Kidney glomerular epithelial cell (primary cell): ENCODE measurements around the gene IGFN1.
"Not testable (repeated sequence)": the region's sequence is repeated elsewhere in the genome, so short reads cannot be mapped to it uniquely, and the experiment has no call there.

Experiments
- DNase-seq: peaks from one replicate; lab custom pipeline; 2025; lab: John Stamatoyannopoulos, UW

The IGFN1 gene

DNA sequence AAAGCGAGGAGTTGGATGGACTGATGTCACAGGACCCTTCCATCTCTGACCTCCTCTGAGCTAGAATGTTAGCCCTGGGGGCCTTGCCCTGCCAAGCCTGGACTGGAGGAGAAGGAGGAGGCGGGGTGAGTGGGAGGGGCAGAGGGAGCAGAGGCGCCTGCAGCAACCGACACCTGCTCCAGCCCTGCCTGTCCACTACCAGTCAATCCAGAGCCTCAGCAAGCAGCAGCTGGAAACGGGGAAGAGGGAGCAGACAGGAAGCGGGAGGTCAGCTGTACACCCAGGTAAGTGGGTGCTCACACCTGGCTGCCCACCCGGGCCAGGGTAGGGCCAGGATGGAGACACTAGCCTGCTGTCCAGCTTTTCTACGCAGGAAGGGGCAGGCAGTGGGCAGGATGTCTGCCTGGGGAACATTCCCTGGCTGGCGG lies at the start of gene IGFN1:
Gene IGFN1, plus strand, starts transcription at position 201 of the 428 bp plus-strand sequence. CDS start 2,470 bp downstream, outside the sequence.
- no peak for DNase-seq

- no peak for DNase-seq
Observed at GRCh38 chr1:201140941-201141260, 49.7 kb upstream of the IGFN1 start.

DNA sequence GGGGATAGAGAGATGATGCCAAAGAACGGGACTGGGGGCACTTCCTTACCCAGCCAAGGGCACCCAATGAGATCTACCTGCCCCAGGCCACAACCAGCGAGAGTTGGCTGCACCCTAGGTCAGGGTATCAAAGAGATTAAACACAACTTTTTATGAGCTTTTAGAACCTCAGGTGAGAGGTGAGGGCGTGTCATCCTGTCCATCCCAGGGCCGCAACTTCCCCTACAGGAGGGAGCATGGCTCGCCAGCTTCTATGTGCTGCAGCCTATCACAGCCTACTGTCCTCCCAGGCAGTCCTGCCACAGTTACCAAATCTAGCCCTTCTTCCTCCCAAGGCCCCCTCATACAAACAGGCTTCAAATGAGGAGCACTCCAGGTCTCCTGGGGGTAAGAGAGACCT lies 49.2 kb upstream of the IGFN1 start:
- no peak for DNase-seq

DNA sequence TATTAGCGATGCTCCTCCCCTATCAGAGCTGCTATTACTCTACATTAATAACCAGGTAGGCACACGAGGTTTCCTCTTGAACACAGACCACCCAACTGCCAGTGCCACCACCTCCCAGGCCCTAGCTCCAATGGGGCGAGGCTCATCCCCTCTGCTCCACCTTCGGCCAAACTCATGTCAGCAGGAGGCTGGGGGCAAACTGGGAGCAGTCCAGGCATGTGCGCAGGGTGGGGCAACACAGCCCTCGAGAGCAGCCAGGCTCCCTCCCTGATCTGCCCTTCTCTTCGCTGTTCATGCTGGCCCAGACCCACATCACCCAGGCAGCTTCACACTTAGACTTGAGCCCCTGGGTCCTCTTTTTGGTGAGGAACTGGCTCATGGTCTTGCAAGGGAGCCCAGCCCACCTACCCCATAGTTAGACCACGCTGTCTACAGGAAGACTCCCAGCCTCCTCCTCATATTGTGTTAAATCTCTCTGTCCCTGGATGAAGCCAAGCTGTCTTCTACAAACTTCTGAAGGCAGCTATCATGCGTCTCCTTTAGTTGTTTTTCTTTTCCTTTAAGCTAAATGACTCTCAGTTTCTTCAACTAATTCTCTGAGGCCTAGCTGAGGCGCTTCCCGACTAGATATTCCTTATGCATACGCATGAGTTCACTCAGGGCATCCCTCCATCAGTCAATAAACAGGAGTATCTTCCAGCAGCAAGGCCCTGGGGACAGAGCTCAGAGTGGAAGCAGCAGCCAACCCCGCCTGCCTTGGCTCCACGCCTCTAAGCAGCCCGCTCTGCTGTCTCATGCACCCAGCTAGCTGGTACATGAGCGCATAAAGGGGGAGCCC lies 48.4 kb upstream of the IGFN1 start:
- no peak for DNase-seq

GRCh38 chr1:201142849-201143725 lies 47.5 kb upstream of the IGFN1 start:
- no peak for DNase-seq

GRCh38 chr1:201143726-201144635 lies 46.6 kb upstream of the IGFN1 start:
- no peak for DNase-seq

DNA sequence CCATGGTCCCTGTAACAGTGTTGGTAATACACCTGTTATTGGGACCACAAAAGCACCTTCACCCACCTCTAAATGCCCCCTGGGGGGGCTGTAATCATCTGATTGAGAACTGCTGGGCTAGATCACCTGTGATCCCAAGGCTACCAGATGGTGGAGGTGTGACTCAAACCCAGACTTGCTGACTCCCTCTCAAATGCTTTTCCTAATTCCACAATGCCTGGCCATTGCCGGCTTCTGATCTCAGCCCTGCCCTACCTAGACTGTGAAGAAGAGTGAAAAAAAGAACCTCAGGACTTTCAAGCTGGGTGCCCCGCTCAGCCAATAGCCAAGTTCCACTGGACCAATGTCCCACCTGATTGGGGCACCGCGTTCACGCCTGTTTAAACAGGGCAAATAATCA lies 45.9 kb upstream of the IGFN1 start:
- no peak for DNase-seq

DNA sequence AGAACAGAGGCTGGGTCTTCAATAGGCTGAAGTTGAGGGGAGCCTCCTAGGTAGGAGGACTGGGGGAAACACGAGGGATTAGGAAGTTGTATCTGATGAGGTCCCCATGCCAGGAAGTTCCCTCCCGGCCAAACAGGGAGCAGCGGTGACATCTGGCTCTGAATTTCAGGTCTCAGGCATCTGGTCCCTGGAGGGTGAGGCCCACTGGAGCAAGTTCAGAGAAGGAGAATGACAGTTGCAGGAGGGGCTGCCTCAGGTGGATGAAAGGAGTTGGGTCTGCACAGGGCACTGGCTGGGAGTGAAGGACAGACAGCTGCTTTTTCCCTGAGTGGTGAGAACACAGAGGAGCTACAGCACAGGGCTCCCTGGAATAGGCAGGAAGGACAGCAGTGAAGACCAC lies 45.5 kb upstream of the IGFN1 start:
- no peak for DNase-seq

DNA sequence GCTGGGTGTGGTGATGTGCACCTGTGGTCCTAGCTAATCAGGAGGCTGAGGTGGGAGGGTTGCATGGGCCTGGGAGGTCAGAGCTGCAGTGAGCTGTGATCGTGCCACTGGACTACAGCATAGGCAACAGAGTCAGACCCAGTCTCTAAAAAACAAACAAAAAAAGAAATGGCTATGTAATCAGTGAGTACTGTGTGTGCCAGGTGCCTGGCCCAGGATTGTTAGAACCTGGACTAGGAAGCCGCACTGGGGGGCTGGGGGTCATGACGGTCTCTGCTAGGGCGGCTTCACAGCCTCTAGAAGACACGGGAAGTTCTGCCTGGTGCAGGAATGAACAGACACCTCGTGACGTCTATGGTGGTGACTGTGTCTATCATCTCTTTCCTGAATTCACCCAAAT lies 44.8 kb upstream of the IGFN1 start:
- DNase-seq = no peak

- no peak for DNase-seq
Observed at GRCh38 chr1:201146626-201147390, 43.8 kb upstream of the IGFN1 start.

DNA sequence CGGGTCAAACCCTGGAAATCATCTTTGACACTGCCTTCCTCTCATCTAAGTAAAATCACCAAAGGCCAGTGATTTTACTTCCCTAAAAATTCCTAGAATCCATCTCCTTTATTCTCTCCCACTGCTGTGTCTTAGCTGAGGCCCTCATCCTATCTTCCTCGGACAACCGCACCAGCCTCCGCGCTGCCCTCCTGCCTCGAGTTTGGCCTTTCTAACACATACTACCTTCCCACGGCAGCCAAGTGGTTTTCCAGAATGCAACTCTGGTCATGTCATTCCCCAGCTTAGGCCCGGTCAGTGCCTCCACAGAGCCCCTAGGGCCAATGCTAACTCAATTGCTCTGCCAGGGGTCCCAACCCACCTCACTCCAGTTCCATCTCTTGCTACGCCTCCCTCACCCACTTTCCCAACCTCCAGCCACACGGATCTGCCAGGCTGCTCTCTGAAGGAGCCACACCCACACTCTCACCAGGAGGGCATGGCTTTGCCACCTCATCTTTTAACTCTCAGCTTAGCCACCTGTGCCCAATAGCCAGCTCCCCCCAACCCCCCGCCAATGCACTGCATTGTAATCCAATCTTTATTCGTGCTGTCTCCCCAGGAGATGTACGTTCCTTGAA lies 43.1 kb upstream of the IGFN1 start:
- no peak for DNase-seq

GRCh38 chr1:201149400-201149799 lies 41.2 kb upstream of the IGFN1 start:
- peak; percentile 11 for DNase-seq

DNA sequence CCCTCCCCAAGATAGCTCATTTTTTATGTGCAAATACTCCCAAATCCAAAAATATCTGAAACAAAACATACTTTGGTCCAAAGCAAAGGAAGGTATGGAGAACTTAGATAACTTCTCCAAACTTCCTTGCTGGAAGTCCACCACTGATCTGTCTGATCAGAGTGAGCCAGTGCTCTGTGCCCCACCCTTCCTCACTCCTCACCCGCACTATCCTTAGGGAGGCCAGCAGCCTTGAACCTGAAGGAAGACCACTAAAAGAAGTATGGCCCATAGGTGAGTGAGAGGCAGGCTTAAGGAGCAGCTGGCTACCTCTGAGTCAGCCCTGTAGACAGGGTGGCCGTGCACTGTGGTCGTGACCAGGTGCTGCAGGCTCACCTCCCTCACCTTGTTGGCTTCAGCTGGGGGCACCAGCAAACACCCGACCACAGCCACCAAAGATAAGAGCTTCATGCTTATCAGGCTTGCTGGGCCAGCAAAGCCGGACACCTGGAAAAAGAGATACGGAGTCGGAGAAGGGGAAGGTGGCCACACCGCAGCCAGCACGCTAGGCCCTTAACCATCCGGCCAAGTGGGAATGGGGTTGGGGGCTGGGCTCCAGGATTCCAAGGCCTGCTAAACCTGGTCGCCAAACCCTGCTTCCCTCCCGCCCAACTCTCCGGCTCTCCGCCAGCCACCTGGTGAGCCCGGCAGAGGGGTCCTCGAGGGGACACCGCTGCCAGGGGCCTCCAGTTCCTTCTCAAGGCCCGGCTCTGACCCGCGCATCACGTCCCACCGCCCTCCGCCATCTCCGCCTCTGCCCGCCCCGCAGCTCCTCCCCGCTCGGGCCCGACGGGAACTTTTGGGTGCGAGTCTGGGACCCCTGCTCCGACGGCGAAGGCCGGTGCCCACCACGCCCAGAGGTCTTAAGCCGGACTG lies 36.9 kb upstream of the IGFN1 start:
- no peak for DNase-seq

- DNase-seq = peak; percentile 92
Observed at GRCh38 chr1:201154389-201155165, 36.0 kb upstream of the IGFN1 start, which contains the start of gene TMEM9. TSS of gene TMEM9 (minus strand) at chr1:201154474. CDS start at chr1:201153923, 551 bp downstream.

DNA sequence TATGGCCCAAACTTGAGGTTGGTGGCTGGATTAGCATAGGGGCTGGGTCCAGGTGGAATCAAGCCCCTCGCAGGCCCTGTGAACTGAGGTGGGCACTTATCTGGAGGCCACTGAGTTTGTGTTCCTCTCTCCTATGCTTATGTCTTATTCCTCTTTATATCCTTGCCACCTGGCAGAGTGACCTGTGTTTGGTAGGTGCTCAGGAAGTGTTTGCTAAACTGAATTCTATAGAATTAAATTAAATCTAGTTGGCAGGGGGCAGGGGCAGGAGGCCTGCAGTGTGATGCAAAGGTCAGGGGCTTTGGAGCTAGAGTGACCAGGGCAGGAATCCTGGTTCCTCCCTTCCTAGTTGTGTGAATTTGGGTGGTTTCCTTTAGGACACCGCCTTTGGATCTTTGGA lies 35.3 kb upstream of the IGFN1 start:
- no peak for DNase-seq

- no peak for DNase-seq
Observed at GRCh38 chr1:201156346-201156745, 34.3 kb upstream of the IGFN1 start.

DNA sequence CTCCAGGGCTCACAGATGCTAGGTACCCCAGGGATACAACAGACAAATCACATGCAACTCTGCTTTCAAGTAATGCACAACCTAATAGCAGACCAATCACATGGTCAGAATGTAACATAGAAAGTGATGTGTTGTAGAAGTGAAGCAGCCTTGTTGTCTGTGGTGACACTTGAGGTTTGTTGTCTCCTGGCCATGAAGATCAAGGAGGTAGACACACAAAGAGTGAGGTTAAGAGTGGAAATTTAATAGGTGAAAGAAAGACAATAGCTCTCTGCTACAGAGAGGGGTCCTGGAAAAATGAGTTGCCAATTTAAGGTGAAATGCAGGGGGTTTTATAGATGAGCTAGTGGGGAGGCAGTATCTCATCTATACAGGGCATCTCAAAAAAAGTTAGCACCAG lies 33.8 kb upstream of the IGFN1 start:
- no peak for DNase-seq

DNA sequence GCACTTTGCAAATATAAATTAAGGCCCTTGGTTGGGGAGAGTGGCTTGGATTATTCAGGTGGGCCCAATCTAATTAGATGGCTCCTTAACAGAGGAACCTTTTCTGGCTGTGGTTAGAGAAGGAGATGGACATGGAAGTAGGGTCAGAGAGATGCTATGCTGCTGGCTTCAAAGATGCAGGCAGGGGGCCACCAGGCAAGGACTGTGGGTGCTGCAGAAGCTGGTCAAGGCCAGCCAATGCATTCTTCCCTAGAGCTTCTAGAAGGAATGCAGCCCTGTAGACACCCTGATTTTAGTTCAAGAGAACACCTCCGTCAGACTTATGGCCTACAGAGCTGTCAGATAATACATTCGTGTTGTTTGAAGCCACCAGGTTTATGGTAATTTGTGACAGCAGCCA lies 32.7 kb upstream of the IGFN1 start:
- DNase-seq = no peak

DNA sequence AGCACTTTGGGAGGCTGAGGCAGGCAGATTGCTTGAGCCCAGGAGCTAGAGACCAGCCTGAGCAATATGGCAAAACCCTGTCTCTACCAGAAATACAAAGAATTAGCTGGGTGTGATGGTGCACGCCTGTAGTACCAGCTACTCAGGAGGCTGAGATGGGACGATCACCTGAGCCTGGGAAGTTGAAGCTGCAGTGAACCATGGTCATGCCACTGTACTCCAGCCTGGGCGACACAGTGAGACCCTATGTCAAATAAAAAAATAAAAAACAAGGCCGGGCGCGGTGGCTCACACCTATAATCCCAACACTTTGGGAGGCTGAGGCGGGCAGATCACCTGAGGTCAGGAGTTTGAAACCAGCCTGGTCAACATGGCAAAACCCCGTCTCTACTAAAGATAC lies 27.6 kb upstream of the IGFN1 start:
- DNase-seq = not testable (repeated sequence)
